ENCODE results near the gene ACE2.

DNA sequence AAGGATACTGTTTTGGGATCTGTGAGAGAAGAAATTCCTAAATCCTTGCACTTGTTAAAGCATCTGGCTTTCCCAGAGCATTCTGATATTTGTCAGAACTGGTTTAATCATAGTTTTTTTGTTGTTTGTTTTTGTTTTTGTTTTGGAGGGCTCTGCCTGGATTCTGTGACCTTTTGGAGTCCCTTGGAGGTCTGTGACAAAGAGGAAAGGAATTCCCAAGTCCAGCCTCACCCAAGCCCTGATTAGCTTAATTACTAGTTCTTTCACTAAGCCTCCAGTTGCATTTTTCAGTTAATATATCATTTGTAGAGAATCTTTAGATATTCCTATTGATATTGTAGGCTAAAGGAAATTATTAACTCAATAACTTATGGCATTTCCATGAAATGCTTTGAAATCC is 711 bp downstream of the ACE2 start:
- TF ChIP-seq, protein P1, sequence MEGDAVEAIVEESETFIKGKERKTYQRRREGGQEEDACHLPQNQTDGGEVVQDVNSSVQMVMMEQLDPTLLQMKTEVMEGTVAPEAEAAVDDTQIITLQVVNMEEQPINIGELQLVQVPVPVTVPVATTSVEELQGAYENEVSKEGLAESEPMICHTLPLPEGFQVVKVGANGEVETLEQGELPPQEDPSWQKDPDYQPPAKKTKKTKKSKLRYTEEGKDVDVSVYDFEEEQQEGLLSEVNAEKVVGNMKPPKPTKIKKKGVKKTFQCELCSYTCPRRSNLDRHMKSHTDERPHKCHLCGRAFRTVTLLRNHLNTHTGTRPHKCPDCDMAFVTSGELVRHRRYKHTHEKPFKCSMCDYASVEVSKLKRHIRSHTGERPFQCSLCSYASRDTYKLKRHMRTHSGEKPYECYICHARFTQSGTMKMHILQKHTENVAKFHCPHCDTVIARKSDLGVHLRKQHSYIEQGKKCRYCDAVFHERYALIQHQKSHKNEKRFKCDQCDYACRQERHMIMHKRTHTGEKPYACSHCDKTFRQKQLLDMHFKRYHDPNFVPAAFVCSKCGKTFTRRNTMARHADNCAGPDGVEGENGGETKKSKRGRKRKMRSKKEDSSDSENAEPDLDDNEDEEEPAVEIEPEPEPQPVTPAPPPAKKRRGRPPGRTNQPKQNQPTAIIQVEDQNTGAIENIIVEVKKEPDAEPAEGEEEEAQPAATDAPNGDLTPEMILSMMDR (IDR thresholded peaks at IDR 0.05; ENCODE audit: borderline replicate concordance, extremely low read depth, low read length, poor library complexity, severe bottlenecking) = no peak
- no peak for TF ChIP-seq EZH2 (IDR thresholded peaks at IDR 0.05; ENCODE audit: borderline replicate concordance, low read depth, low read length, severe bottlenecking)
